Neural cell (in vitro differentiated cells): ENCODE measurements around the gene CAPZA2. TPM values are rescaled to one million over a fixed set of nuclear protein-coding genes. Genes with fewer than 3 reads are reported as not detected.

ENCODE experiments used
- H2AFZ ChIP-seq: fragments of 200-600, 300-800 bp; sonication (generic), shearing (Covaris generic); 2 replicates; pipeline ENCODE4 v1.6.0; 2014; ENCODE audit warnings: low read depth, mild to moderate bottlenecking, antibody characterized with exemption, low read length, moderate library complexity
- H3F3A ChIP-seq: fragments of 200-600 bp; shearing (Covaris generic); 2 replicates; pipeline ENCODE4 v1.6.1; 2016; ENCODE audit warnings: mild to moderate bottlenecking, moderate library complexity, mixed read lengths, antibody characterized with exemption, low read length; ENCODE audit not compliant: insufficient read depth, poor library complexity, severe bottlenecking
- H3K27ac ChIP-seq: fragments of 200-600, 300-800 bp; sonication (generic), shearing (Covaris generic); 2 replicates; pipeline ENCODE4 v1.5.1; 2014; ENCODE audit warnings: mild to moderate bottlenecking, low read length, moderate library complexity
- H3K27me3 ChIP-seq: fragments of 300-800, 200-600 bp; sonication (generic), shearing (Covaris generic); 2 replicates; pipeline ENCODE4 v1.6.0; 2014; ENCODE audit warnings: mild to moderate bottlenecking, low read depth, low read length, moderate library complexity; ENCODE audit not compliant: insufficient read depth
- H3K36me3 ChIP-seq: fragments of 300-800, 200-600 bp; sonication (generic), shearing (Covaris generic); 2 replicates; pipeline ENCODE4 v1.5.1; 2014; ENCODE audit warnings: mild to moderate bottlenecking, antibody characterized with exemption, low read length, moderate library complexity; ENCODE audit not compliant: insufficient read depth
- H3K4me2 ChIP-seq: fragments of 300-800, 200-600 bp; sonication (generic), shearing (Covaris generic); 2 replicates; pipeline ENCODE4 v1.6.0; 2014; ENCODE audit warnings: mild to moderate bottlenecking, low read length
- H3K4me3 ChIP-seq: fragments of 300-800, 200-600 bp; sonication (generic), shearing (Covaris generic); 2 replicates; pipeline ENCODE4 v1.5.1; 2014; ENCODE audit warnings: mild to moderate bottlenecking, low read length, moderate library complexity
- H3K79me2 ChIP-seq: fragments of 200-600 bp; shearing (Covaris generic); replicated peaks from 2 replicates; pipeline ENCODE4 v1.6.0; 2014; ENCODE audit warnings: mild to moderate bottlenecking, low read length, moderate library complexity; ENCODE audit not compliant: insufficient read depth
- H3K9ac ChIP-seq: fragments of 300-800, 200-600 bp; sonication (generic), shearing (Covaris generic); 2 replicates; pipeline ENCODE4 v1.6.1; 2016; ENCODE audit warnings: mild to moderate bottlenecking, low read length, mixed read lengths
- H3K9me2 ChIP-seq: fragments of 200-600 bp; shearing (Covaris generic); 2 replicates; pipeline ENCODE4 v1.6.1; 2016; ENCODE audit warnings: mild to moderate bottlenecking, low read length, mixed read lengths; ENCODE audit not compliant: insufficient read depth
- H3K9me3 ChIP-seq: fragments of 200-600, 300-800 bp; sonication (generic), shearing (Covaris generic); 2 replicates; pipeline ENCODE4 v1.6.1; 2016; ENCODE audit warnings: mild to moderate bottlenecking, mixed run types, low read length, moderate library complexity, mixed read lengths
- H4K20me1 ChIP-seq: fragments of 200-600 bp; shearing (Covaris generic); 2 replicates; pipeline ENCODE4 v1.6.1; 2016; ENCODE audit warnings: mild to moderate bottlenecking, mixed run types; ENCODE audit not compliant: insufficient read depth
- CTCF ChIP-seq: fragments of 450-650 bp; IDR thresholded peaks from 2 replicates; pipeline ENCODE4 v1.5.1; 2014; ENCODE audit warnings: antibody characterized with exemption, mild to moderate bottlenecking, moderate library complexity; ENCODE audit not compliant: poor library complexity, severe bottlenecking
- EP300 ChIP-seq: fragments of 450-650 bp; conservative IDR thresholded peaks from 2 replicates; pipeline ENCODE4 v1.6.1; 2014; ENCODE audit warnings: antibody characterized with exemption, mild to moderate bottlenecking, moderate library complexity; ENCODE audit not compliant: poor library complexity, severe bottlenecking
- EZH2 ChIP-seq: fragments of 200-600, 300-800 bp; shearing (Covaris generic), sonication (generic); IDR thresholded peaks from 2 replicates; pipeline ENCODE4 v1.6.1; 2014; ENCODE audit warnings: antibody characterized with exemption, low read length, borderline replicate concordance, mild to moderate bottlenecking; ENCODE audit not compliant: insufficient read depth, poor library complexity, severe bottlenecking
- MXI1 ChIP-seq: fragments of 450-650 bp; conservative IDR thresholded peaks from 2 replicates; pipeline ENCODE4 v1.6.1; 2014; ENCODE audit warnings: antibody characterized with exemption, mild to moderate bottlenecking; ENCODE audit not compliant: poor library complexity, severe bottlenecking
- POLR2AphosphoS5 ChIP-seq: IDR thresholded peaks from 2 replicates; pipeline ENCODE4 v1.6.1; 2012
- RAD21 ChIP-seq: fragments of 450-650 bp; conservative IDR thresholded peaks from 2 replicates; pipeline ENCODE4 v1.6.1; 2014; ENCODE audit warnings: antibody characterized with exemption, mild to moderate bottlenecking, moderate library complexity
- REST ChIP-seq: IDR thresholded peaks from 2 replicates; pipeline ENCODE4 v1.6.1; 2012; ENCODE audit warnings: borderline replicate concordance
- SMC3 ChIP-seq: fragments of 450-650 bp; conservative IDR thresholded peaks from 2 replicates; pipeline ENCODE4 v1.6.1; 2014; ENCODE audit warnings: antibody characterized with exemption, mild to moderate bottlenecking, moderate library complexity; ENCODE audit not compliant: poor library complexity
- TAF1 ChIP-seq: IDR thresholded peaks from 2 replicates; pipeline ENCODE4 v1.6.1; 2012; ENCODE audit warnings: low read depth
- polyA plus RNA-seq: library from polyadenylated mRNA; depleted of rRNA; stranded (reverse); fragments of >200 nt; gene quantifications from 2 replicates; pipeline ENCODE4 v1.2.3, GENCODE V29; 2014

The CAPZA2 gene
- polyA plus RNA-seq, 1 donor from 2014 or later: 191 TPM

- TF ChIP-seq CTCF: no peak
- TF ChIP-seq EZH2: no peak
Observed at GRCh38 chr7:116967254-116967922, 105.0 kb downstream of the CAPZA2 start (continued).

- Histone ChIP-seq H3K27ac (no peak overlapping the region), H3K36me3 (no peaks in the 10 kb centered on the region), H2AFZ (no peak overlapping the region), H4K20me1 (no peaks in the 10 kb centered on the region), H3K4me2 (no peak overlapping the region), H3K9me3 (no peaks in the 10 kb centered on the region), H3F3A (no peaks in the 10 kb centered on the region), H3K27me3 (no peaks in the 10 kb centered on the region), H3K4me3 (no peak overlapping the region), H3K9me2 (no peaks in the 10 kb centered on the region), H3K79me2 (no peaks in the 10 kb centered on the region), H3K9ac (no peak overlapping the region)
- TF ChIP-seq POLR2AphosphoS5 (no peak), EP300 (no peak), CTCF (no peak), TAF1 (no peak), EZH2 (no peak), MXI1 (no peak), RAD21 (no peak), SMC3 (no peak), REST (no peak)
Observed at GRCh38 chr7:116967983-116968382, 105.6 kb downstream of the CAPZA2 start.

GRCh38 chr7:116968631-116969030 lies 106.2 kb downstream of the CAPZA2 start:
- Histone ChIP-seq H3K27ac (no peak overlapping the region), H3K36me3 (no peaks in the 10 kb centered on the region), H3K9ac (no peak overlapping the region), H3K4me2 (no peak overlapping the region), H3K27me3 (no peaks in the 10 kb centered on the region), H3K4me3 (no peak overlapping the region), H3K79me2 (no peaks in the 10 kb centered on the region), H3K9me2 (no peaks in the 10 kb centered on the region), H2AFZ (no peak overlapping the region), H4K20me1 (no peaks in the 10 kb centered on the region), H3F3A (no peaks in the 10 kb centered on the region), H3K9me3 (no peaks in the 10 kb centered on the region)
- TF ChIP-seq POLR2AphosphoS5 (no peak), EZH2 (no peak), RAD21 (no peak), EP300 (no peak), TAF1 (no peak), SMC3 (no peak), REST (no peak), CTCF (no peak), MXI1 (no peak)
